Measurements from ENCODE around the gene CMIP. TPM values are rescaled to one million over a fixed set of nuclear protein-coding genes. Genes with fewer than 3 reads are reported as not detected.

Gene CMIP
- total RNA-seq, 2 experiments from 2014 or later: 26.3 to 29.1 TPM

DNA sequence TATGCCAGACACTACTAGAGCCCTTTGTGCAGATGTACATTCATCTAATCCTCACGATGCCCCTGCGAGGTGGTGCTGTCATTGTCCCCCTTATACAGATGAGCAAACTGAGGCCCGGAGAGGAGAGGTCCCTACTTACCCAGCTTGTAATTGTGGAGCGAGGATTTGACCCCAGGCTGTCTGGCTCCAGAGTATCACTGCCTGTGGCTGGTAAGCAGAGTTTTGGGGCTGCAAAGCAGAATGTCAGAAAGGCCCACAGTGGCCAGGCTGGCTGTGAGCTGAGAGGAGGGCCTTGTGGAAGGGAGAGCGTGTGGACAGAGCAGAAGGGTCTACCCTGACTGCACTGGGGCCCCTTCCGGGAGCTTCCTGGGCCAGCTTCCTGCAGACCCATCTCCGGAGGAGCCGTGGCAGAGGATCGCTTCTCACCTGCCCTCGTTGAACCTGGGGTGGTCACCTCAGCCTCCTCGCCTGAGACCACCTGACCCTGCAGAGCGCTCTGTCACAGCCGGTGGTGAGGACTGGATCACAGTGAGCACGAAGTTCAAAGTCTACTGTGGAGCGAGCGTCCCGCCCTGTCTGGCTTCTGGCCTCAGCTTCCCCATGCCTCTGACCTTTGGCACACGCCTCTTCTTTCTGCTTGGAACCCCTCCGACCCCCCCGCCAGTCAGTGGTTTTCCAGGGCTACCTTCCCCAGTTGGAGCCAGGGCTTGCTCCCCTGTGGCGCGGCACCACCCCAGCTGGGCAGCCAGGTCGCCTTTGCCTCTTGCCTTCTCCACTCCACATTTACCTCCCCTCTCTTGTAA, 12.1 kb downstream of the CMIP start:
- ChIA-PET CTCF (no interaction called here), POLR2A (no interaction called here)

DNA sequence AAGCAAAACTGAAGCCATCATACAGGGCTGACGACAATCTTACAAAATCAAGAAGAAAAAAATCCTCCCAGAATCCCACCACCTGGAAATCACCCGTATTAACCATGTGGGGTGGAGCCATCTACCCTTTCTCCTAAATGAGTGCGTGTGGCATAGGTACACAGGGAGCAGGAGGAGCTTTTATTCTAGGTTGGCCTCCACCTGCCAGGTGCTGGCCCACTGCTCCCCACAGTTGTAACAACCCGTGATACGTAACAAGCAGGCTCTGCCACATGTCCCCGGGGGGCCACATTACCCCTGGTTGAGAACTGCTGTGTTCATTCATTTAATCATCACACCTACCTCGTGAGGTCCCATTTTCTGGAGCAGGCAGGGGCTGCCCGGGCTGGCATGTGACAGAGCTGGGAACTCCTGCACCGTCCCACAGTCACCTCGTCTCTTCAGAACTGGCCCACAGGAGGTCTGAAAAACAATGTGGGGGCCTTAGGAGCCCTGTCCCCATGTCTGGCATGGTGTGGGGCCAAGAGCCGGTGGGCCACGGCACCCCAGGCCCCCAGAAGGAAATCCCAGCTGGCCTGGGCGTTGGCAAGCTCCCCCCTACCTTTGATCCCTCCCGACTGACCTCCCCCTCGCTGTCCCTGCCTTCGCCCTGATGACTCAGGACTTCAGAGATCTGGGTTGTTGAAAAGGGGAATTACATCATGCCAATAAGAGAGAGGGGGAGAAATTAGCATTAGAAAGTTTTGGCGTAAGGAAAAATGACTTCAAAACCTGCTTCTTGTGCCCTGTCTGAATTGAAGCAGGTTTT, 12.9 kb downstream of the CMIP start:
- CTCF ChIA-PET: no interaction called here
- POLR2A ChIA-PET: no interaction called here

DNA sequence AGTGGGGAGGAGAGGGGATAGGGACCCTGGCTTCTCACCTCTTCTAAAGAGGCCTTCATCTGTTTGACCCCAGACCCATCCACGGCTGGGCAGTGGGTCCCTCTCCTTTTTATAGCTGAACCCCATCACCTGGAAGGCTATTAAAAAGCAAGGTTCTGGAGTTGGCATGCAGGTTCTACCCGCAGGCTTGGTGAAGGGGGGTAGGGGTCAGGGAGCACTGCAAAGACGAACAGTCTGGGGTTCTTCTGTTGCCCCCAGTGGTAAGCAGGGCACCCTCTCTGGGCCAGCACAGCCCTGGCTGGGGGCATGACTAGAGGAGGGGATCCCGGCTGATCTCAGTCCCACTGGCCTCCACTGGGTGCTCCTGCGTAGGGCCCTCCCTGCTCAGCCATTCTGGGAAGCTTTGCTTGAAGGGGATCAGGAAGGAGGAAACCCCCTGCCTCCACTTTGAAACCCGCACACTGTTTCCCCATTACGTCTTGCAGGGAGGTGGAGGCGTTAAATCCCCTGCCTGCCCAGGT, 13.6 kb downstream of the CMIP start:
- ChIA-PET CTCF (no interaction called here), POLR2A (no interaction called here)

DNA sequence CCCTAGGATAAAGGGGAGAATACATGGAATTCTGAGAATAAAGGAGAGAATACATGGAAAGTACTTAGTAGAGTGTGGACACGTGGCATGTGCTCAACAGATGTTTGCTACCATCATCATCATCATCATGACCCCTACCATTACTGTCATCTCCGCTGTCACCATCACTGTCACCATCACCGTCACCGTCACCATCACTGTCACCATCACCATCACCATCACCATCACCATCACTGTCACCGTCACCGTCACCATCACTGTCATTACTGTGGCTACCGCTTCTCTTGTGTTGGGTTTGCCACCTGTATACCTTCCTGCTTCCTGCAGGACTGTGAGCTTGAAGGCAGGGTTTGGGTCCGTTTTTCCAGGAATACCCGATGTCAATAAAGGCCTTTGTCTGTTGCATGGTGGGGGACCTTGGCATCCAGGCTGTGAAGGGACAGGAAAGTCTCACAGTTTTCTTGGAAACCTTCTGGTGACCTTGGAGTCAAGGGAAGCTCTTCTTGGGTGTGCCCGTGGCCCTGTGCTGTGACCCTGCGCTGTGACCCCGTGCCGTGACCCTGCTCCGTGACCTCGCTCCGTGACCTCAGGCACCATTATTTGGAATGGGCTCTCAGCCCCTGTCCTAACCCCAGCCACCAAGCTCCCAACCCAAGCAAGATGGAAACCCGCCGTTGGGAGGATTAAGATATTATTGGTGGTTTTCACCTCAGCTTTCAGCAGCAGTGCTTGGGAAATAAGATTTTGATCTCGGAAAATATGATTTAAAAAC, 14.4 kb downstream of the CMIP start:
- ChIA-PET POLR2A (no interaction called here), CTCF (interaction anchor here (0.6 kb wide), 1 partner anchor 270 kb away, joined by 4 read pairs; no protein-coding TSS in a partner anchor)

DNA sequence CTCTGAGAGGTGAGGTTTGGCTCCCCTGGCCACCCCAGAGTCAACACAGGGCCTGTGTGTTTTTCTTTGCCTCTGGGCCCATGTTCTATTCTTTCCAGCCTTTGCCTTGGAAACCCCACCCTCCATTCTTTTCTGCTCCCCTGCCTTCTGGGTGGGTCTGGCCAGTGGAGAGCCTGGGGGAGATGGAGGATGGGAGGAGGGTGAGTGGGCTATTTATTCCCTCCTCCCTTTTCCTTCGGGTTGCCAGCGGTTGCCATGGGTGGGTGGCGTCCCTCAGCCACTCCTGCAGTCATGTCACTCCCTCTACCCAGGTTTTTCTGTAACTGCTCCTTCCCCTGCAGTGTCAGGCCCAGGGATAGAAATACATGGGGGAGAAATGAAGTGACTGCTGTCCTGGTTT, 15.5 kb downstream of the CMIP start:
- POLR2A ChIA-PET: no interaction called here
- CTCF ChIA-PET: no interaction called here

DNA sequence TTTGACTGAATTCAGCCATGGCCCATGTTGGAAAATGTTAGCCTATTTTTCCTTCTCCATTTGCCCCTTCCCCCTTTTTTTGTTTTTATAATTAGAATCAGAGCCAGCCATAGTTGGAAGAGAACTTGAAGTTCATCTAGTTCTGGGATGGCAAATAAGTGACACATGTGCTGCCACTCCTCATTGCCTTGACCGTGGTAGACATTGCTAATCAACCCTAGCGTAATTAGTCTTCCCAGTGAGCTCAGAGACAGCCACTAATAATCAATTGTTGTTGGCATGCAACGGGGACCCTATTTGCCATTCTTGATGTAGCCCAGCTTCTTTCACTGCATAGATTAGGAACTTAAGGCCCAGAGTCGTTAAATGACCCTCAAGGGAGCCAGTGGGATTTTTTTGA, 16.6 kb downstream of the CMIP start:
- CTCF ChIA-PET: no interaction called here
- POLR2A ChIA-PET: no interaction called here

DNA sequence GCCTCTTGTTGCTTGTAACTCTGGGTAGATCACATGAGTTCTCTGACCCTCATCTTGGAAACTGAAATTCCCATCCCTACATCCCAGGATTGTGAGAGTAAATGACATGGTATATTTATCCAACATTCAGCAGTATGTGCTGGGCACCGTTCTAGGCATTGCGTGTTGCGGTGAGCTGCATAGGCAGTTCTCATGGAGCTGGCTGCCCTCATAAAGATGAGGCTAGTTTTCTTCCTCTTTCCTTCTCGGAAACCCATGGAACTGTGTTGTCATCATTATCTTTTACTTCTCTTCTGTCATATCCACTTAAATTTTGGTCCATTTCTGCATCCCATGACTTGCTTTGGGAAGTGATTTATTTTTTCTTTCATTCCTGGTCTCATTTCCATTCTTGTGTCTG, 17.2 kb downstream of the CMIP start:
- POLR2A ChIA-PET: no interaction called here

DNA sequence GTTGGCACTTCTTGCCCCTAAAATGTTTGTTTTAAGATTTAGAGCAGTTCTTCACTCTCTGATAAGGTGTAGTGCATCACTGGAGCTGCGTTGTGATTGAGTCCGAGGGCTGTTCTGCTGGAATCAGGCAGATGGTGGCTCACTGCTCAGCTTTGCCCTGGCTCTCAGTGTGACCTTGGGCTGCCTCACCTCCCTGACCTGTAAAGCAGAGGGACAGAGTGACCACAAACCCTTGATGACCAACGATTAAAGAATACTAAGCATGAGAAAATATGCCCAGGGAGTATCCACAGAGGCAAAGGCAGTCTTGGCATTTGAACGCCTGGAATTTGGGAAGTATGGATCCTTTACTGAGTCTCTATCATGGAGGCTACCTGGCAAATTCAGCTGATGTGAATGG, 18.1 kb downstream of the CMIP start:
- ChIA-PET POLR2A (no interaction called here), CTCF (interaction anchor here (2.1 kb wide), 1 partner anchor 11 kb away, joined by 5 read pairs; no protein-coding TSS in a partner anchor)

More for the DNA sequence above, 17.2 kb downstream of the CMIP start:
- CTCF ChIA-PET: interaction anchor here (2.1 kb wide), 1 partner anchor 10 kb away, joined by 5 read pairs; no protein-coding TSS in a partner anchor

DNA sequence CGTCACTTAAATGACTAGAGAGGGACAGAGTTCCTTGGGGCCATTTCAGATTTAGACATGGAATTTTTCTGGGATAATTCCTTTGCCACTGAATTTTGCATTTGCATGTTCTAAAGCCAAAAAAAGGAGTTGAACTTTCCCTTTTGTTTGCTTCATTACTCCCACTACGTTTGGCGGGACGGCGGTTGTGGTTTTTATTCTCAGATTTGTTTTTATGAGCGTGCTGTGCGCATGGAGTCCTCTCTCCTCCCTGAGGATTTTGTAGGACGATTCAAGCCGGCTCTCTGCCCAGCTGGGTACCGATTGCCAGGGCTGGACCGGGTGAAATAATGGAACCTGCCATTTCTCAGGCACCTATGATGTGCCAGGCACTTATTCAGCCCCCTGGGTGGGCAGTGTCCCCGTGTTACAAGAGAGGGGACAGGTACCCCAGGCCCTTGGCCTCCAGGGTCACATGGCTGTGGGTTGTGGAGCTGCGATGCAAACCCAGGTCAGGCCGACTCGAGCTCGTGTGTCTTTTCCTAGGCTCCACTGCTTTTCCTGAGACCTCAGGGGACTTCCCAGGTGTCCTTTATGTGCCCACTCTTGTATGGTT, 18.8 kb downstream of the CMIP start:
- POLR2A ChIA-PET: no interaction called here
- CTCF ChIA-PET: interaction anchor here (0.7 to 2.1 kb wide), 2 partner anchors 12 to 59 kb away, joined by 3 to 5 read pairs; no protein-coding TSS in a partner anchor

DNA sequence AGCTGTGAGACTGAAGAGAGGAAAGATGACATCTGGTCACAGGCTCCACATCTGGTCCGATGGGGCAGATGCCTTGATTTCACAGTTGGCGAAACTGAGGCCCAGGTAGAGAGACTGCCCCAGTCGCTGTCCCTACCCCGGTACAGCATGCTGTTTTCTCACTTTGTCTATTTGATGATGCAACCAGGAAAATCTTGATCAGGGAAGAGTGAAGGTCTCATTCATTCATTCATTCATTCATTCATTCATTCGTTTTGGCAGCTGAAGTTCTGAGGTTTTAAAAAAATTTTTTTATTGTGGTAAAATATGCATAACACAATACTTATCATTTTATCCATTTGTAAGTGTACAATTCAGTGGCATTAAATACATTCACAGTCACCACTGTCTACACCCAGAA, 19.7 kb downstream of the CMIP start:
- ChIA-PET POLR2A (no interaction called here), CTCF (no interaction called here)

DNA sequence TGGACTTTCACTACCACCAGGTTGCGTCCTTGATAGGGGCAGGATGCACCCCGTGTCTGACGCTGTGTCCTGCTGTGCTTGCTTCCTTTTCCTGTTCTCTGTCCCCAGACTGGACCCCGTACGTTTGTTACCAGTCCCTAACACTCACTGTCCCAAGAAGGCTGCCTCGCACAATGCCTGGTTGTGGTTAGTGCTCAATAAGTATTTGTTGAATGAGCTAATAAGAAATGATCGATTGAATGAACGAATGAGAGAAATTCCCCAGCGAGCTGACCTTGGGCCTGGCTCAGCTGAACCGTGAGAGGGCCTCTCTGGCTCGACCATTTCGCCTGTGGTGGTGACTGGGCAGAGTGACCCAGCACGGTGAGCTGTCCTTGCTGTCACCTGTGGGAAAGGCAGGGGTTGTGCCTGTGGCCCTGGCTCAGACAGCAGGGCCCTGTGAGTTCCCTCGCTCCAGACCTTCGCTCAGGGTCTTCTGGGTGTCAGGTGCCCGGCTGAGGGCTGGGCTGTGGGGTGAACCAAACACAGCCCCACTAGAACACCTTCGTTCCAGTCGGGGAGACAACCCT, 20.9 kb downstream of the CMIP start:
- ChIA-PET CTCF (interaction anchor here (1.9 kb wide), 1 partner anchor 14 kb away, joined by 4 read pairs; no protein-coding TSS in a partner anchor), POLR2A (no interaction called here)

DNA sequence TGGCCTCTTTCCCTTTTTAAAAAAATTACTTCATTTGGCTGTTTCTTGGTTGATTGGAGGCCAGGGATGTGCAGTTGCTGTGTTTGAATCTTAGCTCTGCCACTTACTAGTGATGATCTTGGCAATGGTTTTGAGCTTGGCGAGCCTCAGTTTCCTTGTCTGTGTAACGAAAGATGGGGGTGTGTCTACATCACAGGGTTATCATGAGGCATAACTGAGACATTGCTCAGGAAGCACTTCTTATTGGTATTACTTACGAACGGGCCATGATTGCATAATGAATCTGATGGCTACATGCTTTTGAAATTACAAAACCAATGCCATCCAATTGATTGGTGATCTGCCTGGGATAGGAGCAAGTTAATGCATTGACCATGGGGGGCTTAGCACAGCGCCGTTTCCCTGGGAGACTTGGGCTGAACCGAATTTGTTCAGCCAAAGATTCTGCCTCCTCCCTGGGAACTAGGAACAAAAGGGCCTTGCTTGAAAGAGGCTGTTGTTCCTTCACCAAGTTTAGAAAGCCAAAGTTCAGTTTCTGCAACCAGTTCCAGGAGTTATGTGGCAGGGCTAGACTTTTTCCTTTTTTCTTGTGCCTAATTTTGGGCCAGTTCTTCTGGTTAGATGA, 21.9 kb downstream of the CMIP start:
- POLR2A ChIA-PET: no interaction called here
- CTCF ChIA-PET: interaction anchor here (1.9 kb wide), 1 partner anchor 16 kb away, joined by 4 read pairs; no protein-coding TSS in a partner anchor

DNA sequence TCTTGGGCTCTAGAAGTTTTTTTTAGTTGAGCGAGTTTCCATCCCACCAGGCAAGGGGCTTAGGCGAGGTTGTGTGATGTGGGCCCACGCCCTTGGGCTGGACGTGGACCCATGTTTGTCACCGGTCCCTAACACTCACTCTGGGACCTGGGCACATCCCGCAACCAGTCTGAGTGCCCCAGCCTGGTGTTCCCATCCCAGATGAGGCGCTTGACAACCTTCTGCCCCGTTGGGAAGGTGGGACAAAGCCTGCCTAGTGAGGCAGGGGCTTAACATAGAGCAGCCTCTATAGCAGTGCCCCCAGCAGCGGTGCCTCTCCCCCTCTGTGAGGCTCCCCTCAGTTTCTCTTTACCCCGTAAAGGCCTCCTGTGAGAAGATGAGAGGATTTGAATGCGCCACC, 22.5 kb downstream of the CMIP start:
- ChIA-PET POLR2A (no interaction called here), CTCF (interaction anchor here (1.9 kb wide), 1 partner anchor 16 kb away, joined by 4 read pairs; no protein-coding TSS in a partner anchor)

DNA sequence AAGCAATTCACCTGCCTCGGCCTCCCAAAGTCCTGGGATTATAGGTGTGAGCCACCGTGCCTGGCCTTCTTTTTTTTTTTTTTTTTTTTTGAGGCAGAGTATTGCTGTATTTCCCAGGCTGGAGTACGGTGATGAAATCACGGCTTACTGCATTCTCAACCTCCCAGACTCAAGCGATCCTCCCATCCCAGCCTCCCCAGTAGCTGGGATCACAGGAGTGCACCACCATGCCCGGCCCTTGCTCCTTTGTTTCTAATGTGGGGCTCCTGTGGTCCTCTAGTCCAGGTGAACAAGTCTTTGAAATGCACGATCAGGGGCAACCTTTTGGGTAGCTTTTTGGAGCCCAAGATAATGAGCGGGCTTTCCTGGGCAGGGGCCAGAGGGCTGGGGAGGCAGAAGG, 23.2 kb downstream of the CMIP start:
- POLR2A ChIA-PET: no interaction called here
- CTCF ChIA-PET: no interaction called here

DNA sequence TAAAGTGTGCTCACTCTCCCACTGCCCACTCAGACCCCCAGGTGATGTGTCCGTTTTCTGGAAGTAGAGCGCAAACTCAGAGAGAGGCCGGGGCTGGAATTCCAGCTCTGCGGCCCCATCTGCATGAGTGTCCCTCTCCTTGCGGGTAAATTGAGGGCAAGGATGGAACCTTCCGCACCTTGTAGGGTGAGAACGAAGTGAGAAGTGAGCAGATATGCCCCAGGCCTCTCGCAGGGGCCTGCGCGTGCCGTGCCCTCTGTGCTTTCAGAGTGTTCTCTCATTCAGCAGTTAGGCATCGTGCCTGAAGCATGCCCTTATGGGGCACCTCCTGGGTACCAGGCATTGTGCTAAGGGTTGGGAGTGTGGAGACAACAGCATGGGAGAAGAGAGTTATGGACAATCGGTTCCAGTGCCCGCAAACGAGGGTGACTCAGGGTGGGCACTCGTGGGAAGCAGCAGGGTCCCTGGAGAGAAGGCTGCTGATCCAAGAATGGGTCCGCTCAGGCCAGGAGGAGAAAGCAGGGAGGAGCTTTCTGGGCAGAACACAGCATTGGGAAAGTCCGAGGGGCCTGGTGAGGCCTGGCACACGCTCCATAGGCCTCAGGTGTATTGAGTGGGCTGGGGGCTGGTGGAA, 23.8 kb downstream of the CMIP start:
- CTCF ChIA-PET: no interaction called here
- POLR2A ChIA-PET: no interaction called here

DNA sequence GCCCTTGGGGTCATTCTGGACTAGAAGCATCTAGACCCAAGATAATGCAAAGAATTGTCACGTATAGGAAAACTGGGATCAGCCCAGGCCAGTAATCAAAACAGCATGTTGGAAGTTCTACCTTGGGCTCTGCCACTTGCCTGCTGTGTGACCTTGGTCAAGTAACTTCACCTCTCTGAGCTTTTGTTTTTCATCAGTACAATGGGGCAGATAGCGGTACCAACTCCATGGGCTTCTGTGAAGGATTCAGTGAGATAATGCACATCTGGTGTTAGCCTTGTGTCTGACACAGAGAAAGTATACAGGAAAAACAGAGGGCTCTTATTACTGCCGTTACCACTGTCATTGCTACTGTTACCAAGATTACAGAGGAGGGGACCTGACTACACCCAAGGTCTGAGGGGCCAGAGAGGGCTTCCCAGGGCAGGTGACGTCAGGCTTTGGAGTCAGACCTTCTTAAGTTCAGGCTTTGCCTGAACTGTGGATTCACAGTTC, 24.6 kb downstream of the CMIP start:
- CTCF ChIA-PET: no interaction called here
- POLR2A ChIA-PET: no interaction called here

DNA sequence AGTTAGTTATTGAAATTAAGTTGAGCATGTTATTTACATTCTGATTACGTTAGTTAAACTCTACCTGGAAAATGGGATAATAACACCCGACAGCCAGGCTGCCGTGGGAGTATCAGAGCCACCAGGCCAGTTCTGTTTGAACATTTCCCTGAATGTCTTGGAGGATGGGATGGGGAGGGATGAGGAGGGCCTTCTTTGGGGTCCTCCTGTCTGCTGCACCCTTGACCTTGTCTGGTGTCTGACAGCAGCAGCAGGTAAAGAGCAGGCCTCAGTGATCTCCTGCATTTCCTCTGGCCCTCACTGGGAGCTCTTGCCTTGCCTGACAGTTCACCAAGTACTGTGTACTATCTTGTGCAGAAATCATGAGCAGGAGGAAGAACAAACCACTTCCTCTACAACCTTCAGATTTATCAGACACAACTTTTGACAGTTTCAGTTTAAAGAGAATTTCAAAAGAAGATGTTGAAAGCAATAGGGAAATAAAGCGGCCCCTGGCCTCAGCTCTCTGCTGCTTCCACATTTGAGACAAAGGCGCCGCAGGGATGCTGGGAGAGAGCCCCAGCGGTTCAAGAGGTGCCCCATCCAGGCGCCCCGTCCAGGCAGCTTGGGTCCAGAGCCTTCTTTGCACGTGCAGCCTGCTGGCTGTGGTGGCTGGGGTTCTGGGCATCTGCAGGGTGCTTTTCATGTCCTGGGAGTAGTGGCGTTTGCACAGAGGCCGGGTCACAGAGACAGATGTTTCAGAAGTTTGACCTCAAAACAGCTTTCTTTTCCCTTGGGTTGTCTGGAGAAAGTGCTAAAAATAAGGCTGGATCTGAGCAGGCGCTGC, 25.3 kb downstream of the CMIP start:
- POLR2A ChIA-PET: interaction anchor here (0.6 kb wide), 1 partner anchor 57 kb away, joined by 3 read pairs; no protein-coding TSS in a partner anchor
- CTCF ChIA-PET: no interaction called here
